GM23338 (cell line): ENCODE data around the gene NCSTN.

Experiments used
- CREB1 ChIP-seq: fragments of 250-450 bp; sonication (Bioruptor Pico); IDR thresholded peaks from 2 replicates; pipeline ENCODE4 v1.5.0; 2020; ENCODE audit warnings: low read depth, mild to moderate bottlenecking, moderate library complexity
- EZH2 ChIP-seq: fragments of 200-600 bp; sonication (generic); IDR thresholded peaks from one replicate; pipeline ENCODE4 v1.8.0; 2017; ENCODE audit warnings: antibody characterized with exemption, mild to moderate bottlenecking, low read depth; ENCODE audit not compliant: unreplicated experiment
- EZH2phosphoT487 ChIP-seq: fragments of 200-600 bp; sonication (generic); IDR thresholded peaks from one replicate; pipeline ENCODE4 v1.8.1; 2018; ENCODE audit warnings: antibody characterized with exemption; ENCODE audit not compliant: unreplicated experiment
- JUNB ChIP-seq: IDR thresholded peaks from one replicate; pipeline ENCODE4 v1.6.1; 2016; ENCODE audit warnings: antibody characterized with exemption; ENCODE audit not compliant: unreplicated experiment
- POLR2AphosphoS5 ChIP-seq: IDR thresholded peaks from 2 replicates; pipeline ENCODE4 v1.6.1; 2016; ENCODE audit warnings: antibody characterized with exemption, low read depth
- ZNF114 ChIP-seq: fragments of 250-450 bp; sonication (Bioruptor Pico); IDR thresholded peaks from 2 replicates; pipeline ENCODE4 v1.5.0; 2020; ENCODE audit warnings: mild to moderate bottlenecking, moderate library complexity
- TF ChIP-seq, protein P1 (sequence below), 2 experiments: fragments of 200-600 bp in 1 of 2; sonication (generic) in 1 of 2; conservative IDR thresholded peaks; 2 replicates each; pipeline versions ENCODE4 v1.5.1 to v1.6.1; 2016 to 2017; ENCODE audit warnings: antibody characterized with exemption in 2 of 2, low read depth in 2 of 2, mild to moderate bottlenecking in 2 of 2, moderate library complexity in 1 of 2
- TF ChIP-seq, protein P2 (sequence below): IDR thresholded peaks from one replicate; pipeline ENCODE4 v1.6.1; 2018; ENCODE audit warnings: antibody characterized with exemption; ENCODE audit not compliant: unreplicated experiment
- TF ChIP-seq, protein P3 (sequence below): fragments of 250-450 bp; sonication (Bioruptor Pico); IDR thresholded peaks from 2 replicates; pipeline ENCODE4 v1.5.0; 2020; ENCODE audit warnings: mild to moderate bottlenecking, moderate library complexity
- TF ChIP-seq, protein P4 (sequence below): IDR thresholded peaks from 2 replicates; pipeline ENCODE4 v1.6.1; 2016; ENCODE audit warnings: antibody characterized with exemption

DNA sequence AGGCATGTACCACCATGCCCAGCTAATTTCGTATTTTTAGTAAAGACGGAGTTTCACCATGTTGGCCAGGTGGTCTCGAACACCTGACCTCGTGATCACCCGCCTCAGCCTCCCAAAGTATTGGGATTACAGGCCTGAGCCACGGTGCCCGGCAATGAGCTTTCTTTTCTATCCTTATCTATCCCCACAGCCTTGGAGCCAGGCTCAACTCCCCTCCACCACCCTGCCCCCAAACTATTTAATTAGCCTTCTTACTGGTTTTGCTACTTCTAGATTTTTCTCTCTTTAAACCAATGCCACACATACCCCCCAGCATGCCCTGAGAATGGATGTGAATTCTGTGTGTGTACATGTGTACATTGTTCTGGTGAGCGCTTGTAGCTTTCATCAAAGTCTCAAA lies 51.5 kb downstream of the NCSTN start:
- TF ChIP-seq, protein P1, sequence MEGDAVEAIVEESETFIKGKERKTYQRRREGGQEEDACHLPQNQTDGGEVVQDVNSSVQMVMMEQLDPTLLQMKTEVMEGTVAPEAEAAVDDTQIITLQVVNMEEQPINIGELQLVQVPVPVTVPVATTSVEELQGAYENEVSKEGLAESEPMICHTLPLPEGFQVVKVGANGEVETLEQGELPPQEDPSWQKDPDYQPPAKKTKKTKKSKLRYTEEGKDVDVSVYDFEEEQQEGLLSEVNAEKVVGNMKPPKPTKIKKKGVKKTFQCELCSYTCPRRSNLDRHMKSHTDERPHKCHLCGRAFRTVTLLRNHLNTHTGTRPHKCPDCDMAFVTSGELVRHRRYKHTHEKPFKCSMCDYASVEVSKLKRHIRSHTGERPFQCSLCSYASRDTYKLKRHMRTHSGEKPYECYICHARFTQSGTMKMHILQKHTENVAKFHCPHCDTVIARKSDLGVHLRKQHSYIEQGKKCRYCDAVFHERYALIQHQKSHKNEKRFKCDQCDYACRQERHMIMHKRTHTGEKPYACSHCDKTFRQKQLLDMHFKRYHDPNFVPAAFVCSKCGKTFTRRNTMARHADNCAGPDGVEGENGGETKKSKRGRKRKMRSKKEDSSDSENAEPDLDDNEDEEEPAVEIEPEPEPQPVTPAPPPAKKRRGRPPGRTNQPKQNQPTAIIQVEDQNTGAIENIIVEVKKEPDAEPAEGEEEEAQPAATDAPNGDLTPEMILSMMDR (conservative IDR thresholded peaks at IDR 0.05; ENCODE audit: low read depth in 2 of 2), result no peak
- no peak for TF ChIP-seq POLR2AphosphoS5
- no peak for TF ChIP-seq EZH2phosphoT487
- TF ChIP-seq, protein P2, sequence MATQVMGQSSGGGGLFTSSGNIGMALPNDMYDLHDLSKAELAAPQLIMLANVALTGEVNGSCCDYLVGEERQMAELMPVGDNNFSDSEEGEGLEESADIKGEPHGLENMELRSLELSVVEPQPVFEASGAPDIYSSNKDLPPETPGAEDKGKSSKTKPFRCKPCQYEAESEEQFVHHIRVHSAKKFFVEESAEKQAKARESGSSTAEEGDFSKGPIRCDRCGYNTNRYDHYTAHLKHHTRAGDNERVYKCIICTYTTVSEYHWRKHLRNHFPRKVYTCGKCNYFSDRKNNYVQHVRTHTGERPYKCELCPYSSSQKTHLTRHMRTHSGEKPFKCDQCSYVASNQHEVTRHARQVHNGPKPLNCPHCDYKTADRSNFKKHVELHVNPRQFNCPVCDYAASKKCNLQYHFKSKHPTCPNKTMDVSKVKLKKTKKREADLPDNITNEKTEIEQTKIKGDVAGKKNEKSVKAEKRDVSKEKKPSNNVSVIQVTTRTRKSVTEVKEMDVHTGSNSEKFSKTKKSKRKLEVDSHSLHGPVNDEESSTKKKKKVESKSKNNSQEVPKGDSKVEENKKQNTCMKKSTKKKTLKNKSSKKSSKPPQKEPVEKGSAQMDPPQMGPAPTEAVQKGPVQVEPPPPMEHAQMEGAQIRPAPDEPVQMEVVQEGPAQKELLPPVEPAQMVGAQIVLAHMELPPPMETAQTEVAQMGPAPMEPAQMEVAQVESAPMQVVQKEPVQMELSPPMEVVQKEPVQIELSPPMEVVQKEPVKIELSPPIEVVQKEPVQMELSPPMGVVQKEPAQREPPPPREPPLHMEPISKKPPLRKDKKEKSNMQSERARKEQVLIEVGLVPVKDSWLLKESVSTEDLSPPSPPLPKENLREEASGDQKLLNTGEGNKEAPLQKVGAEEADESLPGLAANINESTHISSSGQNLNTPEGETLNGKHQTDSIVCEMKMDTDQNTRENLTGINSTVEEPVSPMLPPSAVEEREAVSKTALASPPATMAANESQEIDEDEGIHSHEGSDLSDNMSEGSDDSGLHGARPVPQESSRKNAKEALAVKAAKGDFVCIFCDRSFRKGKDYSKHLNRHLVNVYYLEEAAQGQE, result no peak
- TF ChIP-seq EZH2, result no peak
- TF ChIP-seq ZNF114, result no peak
- TF ChIP-seq, protein P3, sequence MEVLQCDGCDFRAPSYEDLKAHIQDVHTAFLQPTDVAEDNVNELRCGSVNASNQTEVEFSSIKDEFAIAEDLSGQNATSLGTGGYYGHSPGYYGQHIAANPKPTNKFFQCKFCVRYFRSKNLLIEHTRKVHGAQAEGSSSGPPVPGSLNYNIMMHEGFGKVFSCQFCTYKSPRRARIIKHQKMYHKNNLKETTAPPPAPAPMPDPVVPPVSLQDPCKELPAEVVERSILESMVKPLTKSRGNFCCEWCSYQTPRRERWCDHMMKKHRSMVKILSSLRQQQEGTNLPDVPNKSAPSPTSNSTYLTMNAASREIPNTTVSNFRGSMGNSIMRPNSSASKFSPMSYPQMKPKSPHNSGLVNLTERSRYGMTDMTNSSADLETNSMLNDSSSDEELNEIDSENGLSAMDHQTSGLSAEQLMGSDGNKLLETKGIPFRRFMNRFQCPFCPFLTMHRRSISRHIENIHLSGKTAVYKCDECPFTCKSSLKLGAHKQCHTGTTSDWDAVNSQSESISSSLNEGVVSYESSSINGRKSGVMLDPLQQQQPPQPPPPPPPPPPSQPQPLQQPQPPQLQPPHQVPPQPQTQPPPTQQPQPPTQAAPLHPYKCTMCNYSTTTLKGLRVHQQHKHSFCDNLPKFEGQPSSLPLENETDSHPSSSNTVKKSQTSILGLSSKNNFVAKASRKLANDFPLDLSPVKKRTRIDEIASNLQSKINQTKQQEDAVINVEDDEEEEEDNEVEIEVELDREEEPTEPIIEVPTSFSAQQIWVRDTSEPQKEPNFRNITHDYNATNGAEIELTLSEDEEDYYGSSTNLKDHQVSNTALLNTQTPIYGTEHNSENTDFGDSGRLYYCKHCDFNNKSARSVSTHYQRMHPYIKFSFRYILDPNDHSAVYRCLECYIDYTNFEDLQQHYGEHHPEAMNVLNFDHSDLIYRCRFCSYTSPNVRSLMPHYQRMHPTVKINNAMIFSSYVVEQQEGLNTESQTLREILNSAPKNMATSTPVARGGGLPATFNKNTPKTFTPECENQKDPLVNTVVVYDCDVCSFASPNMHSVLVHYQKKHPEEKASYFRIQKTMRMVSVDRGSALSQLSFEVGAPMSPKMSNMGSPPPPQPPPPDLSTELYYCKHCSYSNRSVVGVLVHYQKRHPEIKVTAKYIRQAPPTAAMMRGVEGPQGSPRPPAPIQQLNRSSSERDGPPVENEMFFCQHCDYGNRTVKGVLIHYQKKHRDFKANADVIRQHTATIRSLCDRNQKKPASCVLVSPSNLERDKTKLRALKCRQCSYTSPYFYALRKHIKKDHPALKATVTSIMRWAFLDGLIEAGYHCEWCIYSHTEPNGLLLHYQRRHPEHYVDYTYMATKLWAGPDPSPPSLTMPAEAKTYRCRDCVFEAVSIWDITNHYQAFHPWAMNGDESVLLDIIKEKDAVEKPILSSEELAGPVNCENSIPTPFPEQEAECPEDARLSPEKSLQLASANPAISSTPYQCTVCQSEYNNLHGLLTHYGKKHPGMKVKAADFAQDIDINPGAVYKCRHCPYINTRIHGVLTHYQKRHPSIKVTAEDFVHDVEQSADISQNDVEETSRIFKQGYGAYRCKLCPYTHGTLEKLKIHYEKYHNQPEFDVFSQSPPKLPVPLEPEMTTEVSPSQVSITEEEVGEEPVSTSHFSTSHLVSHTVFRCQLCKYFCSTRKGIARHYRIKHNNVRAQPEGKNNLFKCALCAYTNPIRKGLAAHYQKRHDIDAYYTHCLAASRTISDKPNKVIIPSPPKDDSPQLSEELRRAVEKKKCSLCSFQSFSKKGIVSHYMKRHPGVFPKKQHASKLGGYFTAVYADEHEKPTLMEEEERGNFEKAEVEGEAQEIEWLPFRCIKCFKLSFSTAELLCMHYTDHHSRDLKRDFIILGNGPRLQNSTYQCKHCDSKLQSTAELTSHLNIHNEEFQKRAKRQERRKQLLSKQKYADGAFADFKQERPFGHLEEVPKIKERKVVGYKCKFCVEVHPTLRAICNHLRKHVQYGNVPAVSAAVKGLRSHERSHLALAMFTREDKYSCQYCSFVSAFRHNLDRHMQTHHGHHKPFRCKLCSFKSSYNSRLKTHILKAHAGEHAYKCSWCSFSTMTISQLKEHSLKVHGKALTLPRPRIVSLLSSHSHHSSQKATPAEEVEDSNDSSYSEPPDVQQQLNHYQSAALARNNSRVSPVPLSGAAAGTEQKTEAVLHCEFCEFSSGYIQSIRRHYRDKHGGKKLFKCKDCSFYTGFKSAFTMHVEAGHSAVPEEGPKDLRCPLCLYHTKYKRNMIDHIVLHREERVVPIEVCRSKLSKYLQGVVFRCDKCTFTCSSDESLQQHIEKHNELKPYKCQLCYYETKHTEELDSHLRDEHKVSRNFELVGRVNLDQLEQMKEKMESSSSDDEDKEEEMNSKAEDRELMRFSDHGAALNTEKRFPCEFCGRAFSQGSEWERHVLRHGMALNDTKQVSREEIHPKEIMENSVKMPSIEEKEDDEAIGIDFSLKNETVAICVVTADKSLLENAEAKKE (CRISPR knock-in tag), result no peak
- no peak for TF ChIP-seq CREB1
- no peak for TF ChIP-seq JUNB
- TF ChIP-seq, protein P4, sequence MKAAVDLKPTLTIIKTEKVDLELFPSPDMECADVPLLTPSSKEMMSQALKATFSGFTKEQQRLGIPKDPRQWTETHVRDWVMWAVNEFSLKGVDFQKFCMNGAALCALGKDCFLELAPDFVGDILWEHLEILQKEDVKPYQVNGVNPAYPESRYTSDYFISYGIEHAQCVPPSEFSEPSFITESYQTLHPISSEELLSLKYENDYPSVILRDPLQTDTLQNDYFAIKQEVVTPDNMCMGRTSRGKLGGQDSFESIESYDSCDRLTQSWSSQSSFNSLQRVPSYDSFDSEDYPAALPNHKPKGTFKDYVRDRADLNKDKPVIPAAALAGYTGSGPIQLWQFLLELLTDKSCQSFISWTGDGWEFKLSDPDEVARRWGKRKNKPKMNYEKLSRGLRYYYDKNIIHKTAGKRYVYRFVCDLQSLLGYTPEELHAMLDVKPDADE, result no peak
